GM20000 (cell line): ENCODE results near the gene SATB2.

Experiments used
- DNase-seq: peaks from one replicate; pipeline ENCODE4 v3.0.0; 2012; ENCODE audit warnings: low spot score
- CTCF ChIP-seq: IDR thresholded peaks from 2 replicates; pipeline ENCODE4 v1.5.1; 2012; ENCODE audit warnings: mild to moderate bottlenecking, control low read depth; ENCODE audit errors: extremely low read depth, missing control alignments

The SATB2 gene

GRCh38 chr2:199464606-199465352 lies 7.0 kb upstream of the SATB2 start:
- TF ChIP-seq CTCF = no peak
- no peak for DNase-seq

- DNase-seq = peak; percentile 44
- TF ChIP-seq CTCF = no peak
Observed at GRCh38 chr2:199463708-199464605, 6.2 kb upstream of the SATB2 start.

- peak; percentile 77 for DNase-seq
- peak; percentile 14 for TF ChIP-seq CTCF
Observed at GRCh38 chr2:199462956-199463692, 5.4 kb upstream of the SATB2 start.

GRCh38 chr2:199462347-199462955 lies 4.7 kb upstream of the SATB2 start:
- DNase-seq = no peak
- TF ChIP-seq CTCF = no peak

GRCh38 chr2:199461711-199462346 lies 4.1 kb upstream of the SATB2 start:
- TF ChIP-seq CTCF = no peak
- no peak for DNase-seq

- TF ChIP-seq CTCF = no peak
- no peak for DNase-seq
Observed at GRCh38 chr2:199460846-199461710, 3.3 kb upstream of the SATB2 start.
